H1 (cell line): ENCODE results near the gene RBMS2. TPM values are rescaled to one million over a fixed set of nuclear protein-coding genes. Genes with fewer than 3 reads are reported as not detected.

Experiments
- CTCF ChIA-PET: fragments of 300-600 bp; sonication (Branson Sonifier 250); formaldehyde crosslinking; loops from one replicate; lab custom pipeline; 2021; ENCODE audit not compliant: partially characterized antibody; lab: Charles Lee
- POLR2A ChIA-PET: fragments of 300-600 bp; sonication (Branson Sonifier 250); formaldehyde crosslinking; loops from one replicate; lab custom pipeline; 2021; ENCODE audit warnings: inconsistent platforms; ENCODE audit not compliant: partially characterized antibody; lab: Charles Lee
- DNase-seq, 2 experiments: peaks; one replicate each; pipeline versions ENCODE4 v3.0.0 to v3.0.0-alpha.2; 2010 to 2022; ENCODE audit warnings: low spot score in 2 of 2, low read depth in 1 of 2, mixed read lengths in 1 of 2
- FAIRE-seq: peaks from 2 replicates; lab custom pipeline; 2011; peaks lifted over from hg19 to GRCh38; lab: Jason Lieb, UNC
- H2AFZ ChIP-seq: 2 replicates; pipeline ENCODE4 v1.8.1; 2012; ENCODE audit warnings: low read length, inconsistent platforms
- H2AK5ac ChIP-seq: 2 replicates; pipeline ENCODE4 v1.6.1; 2013; ENCODE audit warnings: low read depth, low read length
- H2BK120ac ChIP-seq: replicated peaks from 2 replicates; pipeline ENCODE3; 2013; ENCODE audit warnings: low read depth, low read length, inconsistent platforms
- H2BK12ac ChIP-seq: 2 replicates; pipeline ENCODE4 v1.6.1; 2013; ENCODE audit warnings: low read depth, low read length
- H2BK15ac ChIP-seq: 2 replicates; pipeline ENCODE4 v1.6.1; 2013; ENCODE audit warnings: low read length
- H2BK20ac ChIP-seq: 2 replicates; pipeline ENCODE4 v1.6.1; 2013; ENCODE audit warnings: low read length
- H2BK5ac ChIP-seq: 2 replicates; pipeline ENCODE4 v1.6.1; 2013; ENCODE audit warnings: low read depth, low read length
- H3K14ac ChIP-seq: 2 replicates; pipeline ENCODE4 v1.6.1; 2013; ENCODE audit warnings: inconsistent platforms; ENCODE audit not compliant: insufficient read length
- H3K18ac ChIP-seq: 2 replicates; pipeline ENCODE4 v1.6.1; 2013; ENCODE audit warnings: low read length; ENCODE audit errors: extremely low read depth
- H3K23ac ChIP-seq: 2 replicates; pipeline ENCODE4 v1.6.1; 2013; ENCODE audit warnings: inconsistent platforms; ENCODE audit not compliant: insufficient read length
- H3K23me2 ChIP-seq: 2 replicates; pipeline ENCODE4 v1.6.1; 2013; ENCODE audit warnings: low read depth, low read length
- H3K27ac ChIP-seq: 2 replicates; pipeline ENCODE4 v1.6.1; 2011; ENCODE audit warnings: low read depth, low read length, inconsistent platforms
- H3K27me3 ChIP-seq, 4 experiments: replicated peaks in 1 of 4; 1 replicate in 1 of 4; 2 replicates in 3 of 4; pipeline versions ENCODE4 v1.6.1 to v1.8.1; 2011 to 2013; ENCODE audit warnings: low read length in 3 of 4, mild to moderate bottlenecking in 3 of 4, inconsistent platforms in 2 of 4, mixed read lengths in 2 of 4, moderate library complexity in 1 of 4; ENCODE audit not compliant: control insufficient read depth in 3 of 4, insufficient read depth in 3 of 4; ENCODE audit errors: extremely low read depth in 1 of 4
- H3K36me3 ChIP-seq, 4 experiments: 2 replicates each; pipeline versions ENCODE4 v1.6.1 to v1.8.1; 2011 to 2013; ENCODE audit warnings: mild to moderate bottlenecking in 4 of 4, low read length in 3 of 4, moderate library complexity in 2 of 4, control low read depth in 1 of 4, inconsistent platforms in 1 of 4; ENCODE audit not compliant: insufficient read depth in 4 of 4, control insufficient read depth in 2 of 4
- H3K4ac ChIP-seq: replicated peaks from 2 replicates; pipeline ENCODE3; 2013; ENCODE audit warnings: low read length, low read depth, mixed read lengths, inconsistent platforms; ENCODE audit not compliant: insufficient read length
- H3K4me1 ChIP-seq, 4 experiments: replicated peaks in 1 of 4; 1 replicate in 1 of 4; 2 replicates in 3 of 4; pipeline versions ENCODE4 v1.6.1 to v1.8.1; 2011 to 2013; ENCODE audit warnings: low read length in 3 of 4, inconsistent platforms in 2 of 4, mixed read lengths in 1 of 4; ENCODE audit not compliant: insufficient read depth in 4 of 4, control insufficient read depth in 3 of 4
- H3K4me2 ChIP-seq, 2 experiments: 2 replicates each; pipeline versions ENCODE4 v1.6.1 to v1.8.1; 2011 to 2013; ENCODE audit warnings: low read depth in 2 of 2, low read length in 2 of 2, control low read depth in 1 of 2, inconsistent platforms in 1 of 2, mild to moderate bottlenecking in 1 of 2; ENCODE audit not compliant: insufficient read depth in 1 of 2
- H3K4me3 ChIP-seq, 4 experiments: fragments of 200-600, 300-600 bp in 1 of 4; sonication (generic), shearing (Covaris generic), sonication (Bioruptor Twin) in 1 of 4; 2 replicates each; pipeline versions ENCODE4 v1.5.1 to v1.8.1; 2011 to 2016; ENCODE audit warnings: low read length in 4 of 4, low read depth in 3 of 4, control low read depth in 2 of 4, inconsistent platforms in 2 of 4, mild to moderate bottlenecking in 2 of 4, mixed read lengths in 1 of 4, moderate library complexity in 1 of 4; ENCODE audit not compliant: insufficient read depth in 2 of 4; ENCODE audit errors: extremely low read depth in 1 of 4
- H3K56ac ChIP-seq: replicated peaks from 2 replicates; pipeline ENCODE3; 2013; ENCODE audit warnings: low read depth, mild to moderate bottlenecking, mixed read lengths, low read length, inconsistent platforms; ENCODE audit not compliant: insufficient read length
- H3K79me1 ChIP-seq: 2 replicates; pipeline ENCODE4 v1.6.1; 2013; ENCODE audit warnings: low read depth, low read length, control low read depth
- H3K79me2 ChIP-seq, 2 experiments: 2 replicates each; pipeline versions ENCODE4 v1.6.1 to v1.8.1; 2012 to 2013; ENCODE audit warnings: low read length in 2 of 2, mild to moderate bottlenecking in 2 of 2, inconsistent platforms in 1 of 2; ENCODE audit not compliant: insufficient read depth in 2 of 2, control insufficient read depth in 1 of 2
- H3K9ac ChIP-seq, 4 experiments: replicated peaks in 1 of 4; 1 replicate in 1 of 4; 2 replicates in 3 of 4; pipeline versions ENCODE4 v1.6.1 to v1.8.1; 2011 to 2013; ENCODE audit warnings: low read depth in 3 of 4, low read length in 3 of 4, control low read depth in 2 of 4, mild to moderate bottlenecking in 2 of 4, moderate library complexity in 2 of 4, inconsistent platforms in 1 of 4; ENCODE audit errors: extremely low read depth in 1 of 4
- H3K9me3 ChIP-seq, 2 experiments: 2 replicates each; pipeline versions ENCODE4 v1.6.1 to v1.8.1; 2012 to 2013; ENCODE audit warnings: mild to moderate bottlenecking in 2 of 2, moderate library complexity in 2 of 2, control low read depth in 1 of 2, inconsistent platforms in 1 of 2, low read depth in 1 of 2, low read length in 1 of 2, mixed read lengths in 1 of 2; ENCODE audit not compliant: insufficient read depth in 2 of 2
- H4K20me1 ChIP-seq, 2 experiments: replicated peaks in 1 of 2; 2 replicates each; pipeline versions ENCODE3 to v1.8.1; 2011 to 2013; ENCODE audit warnings: inconsistent platforms in 2 of 2, low read length in 2 of 2, mild to moderate bottlenecking in 1 of 2; ENCODE audit not compliant: insufficient read depth in 2 of 2, control insufficient read depth in 1 of 2
- H4K5ac ChIP-seq: 2 replicates; pipeline ENCODE4 v1.6.1; 2013; ENCODE audit warnings: low read length, low read depth, mixed read lengths, inconsistent platforms; ENCODE audit not compliant: insufficient read length
- H4K8ac ChIP-seq: 2 replicates; pipeline ENCODE4 v1.8.0; 2013; ENCODE audit warnings: mild to moderate bottlenecking, moderate library complexity, low read length, inconsistent platforms; ENCODE audit not compliant: insufficient read depth; ENCODE audit errors: extremely low read depth
- H4K91ac ChIP-seq: replicated peaks from 2 replicates; pipeline ENCODE3; 2013; ENCODE audit warnings: low read length, mixed read lengths, inconsistent platforms; ENCODE audit not compliant: insufficient read length
- BCL11A ChIP-seq, 2 experiments: IDR thresholded peaks; one replicate each; pipeline ENCODE4 v1.6.1; 2011; ENCODE audit warnings: low read depth in 2 of 2, low read length in 2 of 2, mild to moderate bottlenecking in 2 of 2
- GABPA ChIP-seq: IDR thresholded peaks from 2 replicates; pipeline ENCODE4 v1.6.1; 2011; ENCODE audit warnings: mild to moderate bottlenecking, low read length, moderate library complexity, borderline replicate concordance; ENCODE audit not compliant: insufficient read depth
- GTF2F1 ChIP-seq: IDR thresholded peaks from 2 replicates; pipeline ENCODE4 v1.6.1; 2012; ENCODE audit warnings: low read depth, low read length, improper control_type of control experiment, borderline replicate concordance
- KDM4A ChIP-seq: IDR thresholded peaks from one replicate; pipeline ENCODE4 v1.7.1; 2012; ENCODE audit warnings: low read depth, mild to moderate bottlenecking, moderate library complexity, low read length, inconsistent platforms; ENCODE audit not compliant: severe bottlenecking
- MAX ChIP-seq: IDR thresholded peaks from 2 replicates; pipeline ENCODE4 v1.6.1; 2012; ENCODE audit warnings: inconsistent platforms
- SAP30 ChIP-seq: fragments of 300-600 bp; sonication (generic); IDR thresholded peaks from 2 replicates; pipeline ENCODE4 v1.7.1; 2012; ENCODE audit warnings: low read length, moderate library complexity, mild to moderate bottlenecking, inconsistent platforms; ENCODE audit not compliant: insufficient read depth, insufficient replicate concordance
- SIN3A ChIP-seq, 2 experiments: IDR thresholded peaks in 1 of 2; conservative IDR thresholded peaks in 1 of 2; 2 replicates each; pipeline ENCODE4 v1.6.1; 2011 to 2012; ENCODE audit warnings: low read length in 2 of 2, improper control_type of control experiment in 1 of 2, low read depth in 1 of 2, mild to moderate bottlenecking in 1 of 2
- WGBS, 2 experiments: shearing (Covaris generic) in 1 of 2; methylation state at CpG; one replicate each; pipeline versions ENCODE4 v1.1.6 to v1.1.7; 2013 to 2015; ENCODE audit warnings: low lambda C conversion rate in 2 of 2, mixed read lengths in 2 of 2, inconsistent platforms in 1 of 2, low coverage in 1 of 2, missing lambda C conversion rate in 1 of 2; ENCODE audit not compliant: insufficient replicate concordance in 2 of 2, insufficient coverage in 1 of 2, insufficient read length in 1 of 2; ENCODE audit errors: extremely low coverage in 1 of 2, missing lambda C conversion rate in 1 of 2; 5-methylcytosine and 5-hydroxymethylcytosine counted together
- polyA plus RNA-seq, 7 experiments: library from polyadenylated mRNA; depleted of rRNA in 3 of 7; stranded (reverse) in 5 of 7; unstranded in 2 of 7; fragments of >200 nt in 5 of 7; fragments of 200-250 nt in 2 of 7; gene quantifications; 1 replicate in 5 of 7; 2 replicates in 1 of 7; 4 replicates in 1 of 7; pipeline versions ENCODE4 v1.2.1 to v1.2.3, GENCODE V29; 2011 to 2013; ENCODE audit warnings: missing spikeins in 2 of 7, mixed read lengths in 2 of 7
- total RNA-seq: library from RNA; stranded (reverse); fragmentation: NEBNext Ultra II Directional; extraction: Animal tissue kit (Norgen Biotek cat#: 25700); gene quantifications from 2 replicates; pipeline ENCODE4 v1.2.1, GENCODE V29; 2021

The RBMS2 gene
- total and polyA plus RNA-seq, 2 of the 8 experiments (the other 6 are each of a cell fraction or from before 2014, with no cell fraction given): 9.6 to 31.3 TPM

DNA sequence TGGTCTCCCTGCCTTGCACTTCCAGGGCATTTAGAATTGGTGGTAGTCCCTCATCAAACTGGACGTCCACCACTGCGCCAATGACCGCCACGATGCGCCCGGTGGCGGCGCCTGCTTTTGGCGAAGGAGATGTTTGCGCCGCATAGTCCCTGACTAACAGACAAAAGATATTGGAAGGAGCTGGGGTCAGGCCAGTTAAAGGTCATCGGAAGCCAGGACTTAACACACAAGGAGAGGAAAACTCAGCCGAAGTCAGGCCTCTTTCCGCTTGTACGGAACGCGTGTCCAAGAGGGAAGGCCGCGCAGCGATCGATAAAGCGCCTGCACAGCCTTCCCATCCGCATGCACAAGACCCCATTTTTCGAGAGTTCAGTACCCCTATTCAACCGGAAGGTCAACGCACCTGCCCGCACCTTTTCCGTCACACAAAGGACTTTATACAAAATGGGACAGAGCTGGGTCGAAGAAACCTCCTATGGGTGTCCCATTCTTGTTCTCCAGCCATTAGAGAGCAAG lies 123.6 kb downstream of the RBMS2 start:
- Histone ChIP-seq H2AK5ac (peak overlapping the region; percentile 71; the same call in 1 of the 2 replicates), H3K4me2 (peak overlapping the region; percentile 61 to 82), H4K5ac (peak overlapping the region; percentile 16), H3K23me2 (peaks cover 8% of the 10 kb centered on the region; the same call in 1 of the 2 replicates), H3K9me3 (no peaks in the 10 kb centered on the region), H2AFZ (no peak overlapping the region), H2BK15ac (no peak overlapping the region), H3K4me3 (peak overlapping the region; percentile 90 to 99 (median 97)), H3K27me3 (no peaks in the 10 kb centered on the region), H3K27ac (peak overlapping the region; percentile 95), H3K23ac (no peak overlapping the region), H3K4ac (peak overlapping the region; percentile 41), H4K20me1 (peaks cover 9 to 15% of the 10 kb centered on the region in 2 experiments), H2BK20ac (no peak overlapping the region), H2BK12ac (peak overlapping the region; percentile 60; the same call in 1 of the 2 replicates), H3K14ac (peak overlapping the region; percentile 68), H3K79me1 (peaks cover 2% of the 10 kb centered on the region), H4K8ac (peak overlapping the region; percentile 97; the same call in 1 of the 2 replicates), H3K18ac (peak overlapping the region; percentile 81), H2BK5ac (peak overlapping the region; percentile 94), H3K36me3 (peaks cover 24 to 47% (median 34%) of the 10 kb centered on the region in 4 experiments), H4K91ac (peak overlapping the region; percentile 75), H2BK120ac (no peak overlapping the region), H3K56ac (peak overlapping the region; percentile 82), H3K4me1 (no peaks in the 10 kb centered on the region), H3K9ac (peak overlapping the region; percentile 89 to 97 (median 93)), H3K79me2 (peaks cover 14 to 34% of the 10 kb centered on the region in 2 experiments)
- FAIRE-seq (no peak), DNase-seq (no peak)
- 2% methylated on average over 29 of the region's 29 CpGs; no CpG with 5 or more reads in 1 of the 2 experiments for WGBS, 2 experiments
- ChIA-PET POLR2A (interaction anchor here (0.7 to 10.3 kb wide), 17 partner anchors 11 to 185 kb away, joined by 3 to 130 read pairs (median 5); partner anchors contain the start of genes BAZ2A, NACA and PTGES3), CTCF (interaction anchor here (0.5 to 4.3 kb wide), 4 partner anchors 9 to 780 kb away, joined by 3 to 29 read pairs (median 4); no protein-coding TSS in a partner anchor)
- no peak for TF ChIP-seq GABPA
- peak in 1 of 2 experiments; percentile 54; a peak in 2 of 4 replicates for TF ChIP-seq SIN3A (conservative IDR thresholded peaks at IDR 0.05 in 1 of 2, IDR thresholded peaks at IDR 0.05 in 1 of 2; ENCODE audit: low read depth in 1 of 2, low read length in 2 of 2)
- no peak for TF ChIP-seq KDM4A
- no peak for TF ChIP-seq BCL11A (IDR thresholded peaks at IDR 0.05; ENCODE audit: low read depth in 2 of 2, low read length in 2 of 2)
- peak; percentile 88 for TF ChIP-seq SAP30
- peak; percentile 31; the same call in 1 of the 2 replicates for TF ChIP-seq MAX
- TF ChIP-seq GTF2F1: no peak
